ENCODE results near the gene EFNB1.

GRCh38 chrX:68844581-68844980 lies 15.8 kb downstream of the EFNB1 start:
- TF ChIP-seq CTCF (IDR thresholded peaks at IDR 0.05): no peak
- TF ChIP-seq EZH2 (IDR thresholded peaks at IDR 0.05): no peak
- no peak for TF ChIP-seq EZH2phosphoT487 (IDR thresholded peaks at IDR 0.05)

All from neural progenitor cell (in vitro differentiated cells).